Aorta (tissue), 5 donors: ENCODE data around the gene FADS3. TPM values are rescaled to one million over a fixed set of nuclear protein-coding genes. Genes with fewer than 3 reads are reported as not detected.
A peak's percentile ranks its signal among the peaks of the same experiment; 100 is the strongest.

Source experiments
- ATAC-seq: fragments of 200-7000 bp; cut with Tn5 transposase; one replicate; pipeline ENCODE4 v1.9.1; 2022; ENCODE audit warnings: moderate library complexity; ENCODE audit not compliant: low FRiP score
- DNase-seq, 2 donors: peaks; one replicate each; pipeline ENCODE4 v3.0.0-alpha.2; 2020
- H3K27ac ChIP-seq, 2 donors: one replicate each; pipeline ENCODE4 v1.5.1; 2013; ENCODE audit warnings: low read length in 2 of 2, mild to moderate bottlenecking in 2 of 2, moderate library complexity in 2 of 2, control low read depth in 1 of 2, inconsistent platforms in 1 of 2, low read depth in 1 of 2
- H3K27me3 ChIP-seq, 2 donors: one replicate each; pipeline ENCODE4 v1.6.1; 2013; ENCODE audit warnings: control low read depth in 1 of 2, low read length in 1 of 2, mild to moderate bottlenecking in 1 of 2, moderate library complexity in 1 of 2; ENCODE audit not compliant: insufficient read depth in 2 of 2, control insufficient read depth in 1 of 2
- H3K36me3 ChIP-seq, 2 donors: one replicate each; pipeline ENCODE4 v1.6.1; 2013; ENCODE audit warnings: control low read depth in 1 of 2, low read length in 1 of 2, mild to moderate bottlenecking in 1 of 2; ENCODE audit not compliant: insufficient read depth in 2 of 2, control insufficient read depth in 1 of 2
- H3K4me1 ChIP-seq, 2 donors: one replicate each; pipeline ENCODE4 v1.6.1; 2013; ENCODE audit warnings: low read length in 2 of 2, control low read depth in 1 of 2, mild to moderate bottlenecking in 1 of 2, moderate library complexity in 1 of 2; ENCODE audit not compliant: insufficient read depth in 2 of 2, control insufficient read depth in 1 of 2
- H3K4me3 ChIP-seq, 2 donors: one replicate each; pipeline ENCODE4 v1.5.1; 2013; ENCODE audit warnings: low read length in 2 of 2, control low read depth in 1 of 2, mild to moderate bottlenecking in 1 of 2
- H3K9me3 ChIP-seq: one replicate; pipeline ENCODE4 v1.6.1; 2013; ENCODE audit warnings: mild to moderate bottlenecking, low read length; ENCODE audit not compliant: control insufficient read depth
- WGBS, 2 donors: extraction: QIAGEN DNeasy Blood & Tissue Kit; methylation state at CpG; one replicate each; pipeline ENCODE4 v1.1.7; 2013; 5-methylcytosine and 5-hydroxymethylcytosine counted together
- intact Hi-C, 2 donors: fragments of 100-400 bp; cut with DNase I; formaldehyde crosslinking; loops; one replicate each; pipeline versions ENCODE4 v1.14.2 to v1.15.0; 2022
- polyA plus RNA-seq, 2 donors: library from polyadenylated mRNA; stranded (reverse); fragments of 200-250 nt; gene quantifications; one replicate each; pipeline ENCODE4 v1.2.3, GENCODE V29; 2013
- total RNA-seq, 2 donors: library from RNA; stranded (reverse); fragmentation: NEBNext Ultra II Directional; extraction: Animal tissue kit (Norgen Biotek cat#: 25700); gene quantifications; one replicate each; pipeline ENCODE4 v1.2.1, GENCODE V29; 2021
- donor health status: healthy with polysubstance abuse.
- donor health status: Bipolar disorder and iron deficiency.
- donor health status: DM: no; HTN: no; CAD: no.
- donor health status: DM: no; HTN: no; CAD: no.
- donor health status: DM: yes; HTN: yes; CAD: no.

Gene FADS3
- total and polyA plus RNA-seq, 4 donors, result 33.8 to 402 (median 150) TPM

GRCh38 chr11:61888590-61888989, 2.8 kb downstream of the FADS3 start:
- no peaks in the 10 kb centered on the region for H3K9me3 ChIP-seq
- H3K27me3 ChIP-seq, result no peaks in the 10 kb centered on the region
- intact Hi-C loops, result no loop called here
- H3K4me1 ChIP-seq, result no peaks in the 10 kb centered on the region
- 64 to 65% methylated on average over 12 of the region's 12 CpGs for WGBS, 2 donors
- no peak overlapping the region for H3K4me3 ChIP-seq
- DNase-seq (no peak), ATAC-seq (no peak)
- H3K27ac ChIP-seq, result peak overlapping the region; percentile 57 to 90
- H3K36me3 ChIP-seq, result no peaks in the 10 kb centered on the region

DNA sequence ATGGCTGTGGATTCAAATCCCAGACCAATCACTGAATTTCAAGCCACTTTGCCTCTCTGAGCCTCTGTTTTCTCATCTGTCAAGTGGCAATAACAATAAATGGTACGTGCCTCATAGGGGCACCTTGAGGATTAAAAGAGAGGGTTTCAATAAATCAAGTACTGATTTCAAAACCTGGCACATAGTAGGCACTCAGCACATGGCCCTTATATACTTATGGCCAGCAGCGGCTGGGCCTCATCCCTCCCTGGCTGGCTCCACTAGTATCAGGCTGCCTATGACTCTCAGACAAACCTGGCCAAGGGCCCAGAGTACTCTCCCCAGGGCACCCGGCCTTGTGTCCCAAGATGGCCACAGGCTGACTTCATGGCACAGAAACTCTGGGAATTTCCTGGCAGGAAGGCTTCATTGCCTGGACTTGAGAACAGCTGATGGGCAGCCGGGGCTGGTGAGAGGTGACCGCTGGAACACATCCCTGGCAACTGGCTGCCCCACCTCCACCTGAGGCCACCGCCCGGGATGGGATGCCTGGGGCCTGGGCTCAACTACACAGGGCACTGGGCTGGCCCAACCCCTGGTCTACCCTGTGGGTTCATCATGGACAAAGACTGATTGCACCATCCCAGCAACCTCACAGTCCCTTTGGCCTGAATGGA, 3.4 kb downstream of the FADS3 start:
- no peak overlapping the region for H3K4me3 ChIP-seq
- no peaks in the 10 kb centered on the region for H3K27me3 ChIP-seq
- H3K9me3 ChIP-seq, result no peaks in the 10 kb centered on the region
- no peaks in the 10 kb centered on the region for H3K36me3 ChIP-seq
- peak; percentile 94 to 96 for DNase-seq
- peak; percentile 75 for ATAC-seq
- intact Hi-C loops, result no loop called here
- H3K27ac ChIP-seq, result peak overlapping the region; percentile 57 to 90
- WGBS, 2 donors, result 0 to 7% methylated on average over 7 of the region's 7 CpGs
- no peaks in the 10 kb centered on the region for H3K4me1 ChIP-seq

DNA sequence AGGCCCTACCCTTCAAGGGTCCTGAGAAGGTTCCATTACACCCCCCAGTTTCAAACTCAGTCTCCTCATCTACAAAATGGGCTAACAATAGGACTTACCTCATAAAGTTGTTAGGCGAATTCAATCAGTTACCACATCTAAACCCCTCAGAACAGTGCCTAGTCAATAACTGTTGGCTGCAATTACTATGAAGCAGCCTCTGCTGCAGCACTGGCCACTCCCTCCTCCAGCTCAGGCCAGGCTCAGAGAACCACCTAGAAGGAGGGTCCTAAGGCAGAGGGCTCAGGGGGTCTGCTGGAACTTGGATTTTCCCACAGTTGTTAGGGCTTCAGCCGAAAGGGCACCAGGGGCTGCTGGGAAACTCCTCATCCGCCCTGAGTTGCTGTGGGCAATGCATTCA, 4.7 kb downstream of the FADS3 start:
- Histone ChIP-seq H3K9me3 (no peaks in the 10 kb centered on the region), H3K36me3 (no peaks in the 10 kb centered on the region), H3K4me1 (no peaks in the 10 kb centered on the region), H3K27ac (no peak overlapping the region), H3K4me3 (no peak overlapping the region), H3K27me3 (no peaks in the 10 kb centered on the region)
- 97 to 100% methylated on average over 3 of the region's 3 CpGs for WGBS, 2 donors
- intact Hi-C loops, result no loop called here
- ATAC-seq (no peak), DNase-seq (no peak)

- Histone ChIP-seq H3K4me3 (no peak overlapping the region), H3K27ac (no peak overlapping the region), H3K36me3 (no peaks in the 10 kb centered on the region), H3K27me3 (no peaks in the 10 kb centered on the region), H3K9me3 (no peaks in the 10 kb centered on the region), H3K4me1 (no peaks in the 10 kb centered on the region)
- intact Hi-C loops, result no loop called here
- DNase-seq (no peak), ATAC-seq (no peak)
- WGBS, 2 donors, result 90 to 95% methylated on average over 13 of the region's 13 CpGs
Measured at GRCh38 chr11:61885784-61886580, 5.4 kb downstream of the FADS3 start.

- Histone ChIP-seq H3K36me3 (no peaks in the 10 kb centered on the region), H3K9me3 (no peaks in the 10 kb centered on the region), H3K27ac (no peak overlapping the region), H3K4me1 (no peaks in the 10 kb centered on the region), H3K4me3 (no peak overlapping the region), H3K27me3 (no peaks in the 10 kb centered on the region)
- no peak for ATAC-seq
- WGBS, 2 donors, result 81 to 84% methylated on average over 7 of the region's 7 CpGs
- intact Hi-C loops, result no loop called here
- no peak for DNase-seq
Measured at GRCh38 chr11:61885166-61885778, 6.1 kb downstream of the FADS3 start.

GRCh38 chr11:61883947-61884346, 7.4 kb downstream of the FADS3 start:
- Histone ChIP-seq H3K4me3 (no peak overlapping the region), H3K9me3 (no peaks in the 10 kb centered on the region), H3K27ac (no peak overlapping the region), H3K36me3 (no peaks in the 10 kb centered on the region), H3K27me3 (no peaks in the 10 kb centered on the region), H3K4me1 (no peaks in the 10 kb centered on the region)
- DNase-seq (no peak), ATAC-seq (no peak)
- intact Hi-C loops, result no loop called here
- 73 to 79% methylated on average over 5 of the region's 5 CpGs for WGBS, 2 donors

GRCh38 chr11:61883327-61883726, 8.0 kb downstream of the FADS3 start:
- no peak overlapping the region for H3K27ac ChIP-seq
- intact Hi-C loops, result no loop called here
- ATAC-seq (no peak), DNase-seq (no peak)
- WGBS, 2 donors, result 90 to 95% methylated on average over 10 of the region's 10 CpGs
- H3K9me3 ChIP-seq, result no peaks in the 10 kb centered on the region
- no peak overlapping the region for H3K4me3 ChIP-seq
- no peaks in the 10 kb centered on the region for H3K27me3 ChIP-seq
- H3K36me3 ChIP-seq, result peaks cover 0 to 3% of the 10 kb centered on the region in 2 donors
- H3K4me1 ChIP-seq, result no peaks in the 10 kb centered on the region

DNA sequence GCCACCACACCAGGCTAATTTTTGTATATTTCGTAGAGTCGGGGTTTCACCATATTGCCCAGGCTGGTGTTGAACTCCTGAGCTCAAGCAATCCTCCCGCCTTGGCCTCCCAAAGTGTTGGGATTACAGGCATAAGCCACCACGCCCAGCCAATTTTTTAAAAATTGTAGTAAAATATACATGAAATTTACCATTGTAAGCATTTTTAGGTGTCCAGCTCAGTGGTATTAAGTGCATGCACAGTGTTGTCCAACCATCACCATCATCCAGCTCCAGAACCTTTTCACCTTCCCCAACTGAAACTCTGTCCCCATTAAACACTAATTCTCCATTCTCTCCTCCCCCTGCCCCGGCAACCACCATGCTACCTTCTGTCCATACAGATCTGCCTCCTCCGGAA, 8.5 kb downstream of the FADS3 start:
- DNase-seq (no peak), ATAC-seq (no peak)
- 80 to 97% methylated on average over 6 of the region's 6 CpGs for WGBS, 2 donors
- Histone ChIP-seq H3K36me3 (peaks cover 0 to 4% of the 10 kb centered on the region in 2 donors), H3K9me3 (no peaks in the 10 kb centered on the region), H3K27ac (no peak overlapping the region), H3K27me3 (no peaks in the 10 kb centered on the region), H3K4me3 (no peak overlapping the region), H3K4me1 (no peaks in the 10 kb centered on the region)
- intact Hi-C loops, result no loop called here
